Neural cell (in vitro differentiated cells): ENCODE data around the gene MEA1. TPM values are rescaled to one million over a fixed set of nuclear protein-coding genes. Genes with fewer than 3 reads are reported as not detected.

Experiments
- H2AFZ ChIP-seq: fragments of 200-600, 300-800 bp; sonication (generic), shearing (Covaris generic); 2 replicates; pipeline ENCODE4 v1.6.0; 2014; ENCODE audit warnings: low read depth, mild to moderate bottlenecking, antibody characterized with exemption, low read length, moderate library complexity
- H3F3A ChIP-seq: fragments of 200-600 bp; shearing (Covaris generic); 2 replicates; pipeline ENCODE4 v1.6.1; 2016; ENCODE audit warnings: mild to moderate bottlenecking, moderate library complexity, mixed read lengths, antibody characterized with exemption, low read length; ENCODE audit not compliant: insufficient read depth, poor library complexity, severe bottlenecking
- H3K27ac ChIP-seq: fragments of 200-600, 300-800 bp; sonication (generic), shearing (Covaris generic); 2 replicates; pipeline ENCODE4 v1.5.1; 2014; ENCODE audit warnings: mild to moderate bottlenecking, low read length, moderate library complexity
- H3K27me3 ChIP-seq: fragments of 300-800, 200-600 bp; sonication (generic), shearing (Covaris generic); 2 replicates; pipeline ENCODE4 v1.6.0; 2014; ENCODE audit warnings: mild to moderate bottlenecking, low read depth, low read length, moderate library complexity; ENCODE audit not compliant: insufficient read depth
- H3K36me3 ChIP-seq: fragments of 300-800, 200-600 bp; sonication (generic), shearing (Covaris generic); 2 replicates; pipeline ENCODE4 v1.5.1; 2014; ENCODE audit warnings: mild to moderate bottlenecking, antibody characterized with exemption, low read length, moderate library complexity; ENCODE audit not compliant: insufficient read depth
- H3K4me2 ChIP-seq: fragments of 300-800, 200-600 bp; sonication (generic), shearing (Covaris generic); 2 replicates; pipeline ENCODE4 v1.6.0; 2014; ENCODE audit warnings: mild to moderate bottlenecking, low read length
- H3K4me3 ChIP-seq: fragments of 300-800, 200-600 bp; sonication (generic), shearing (Covaris generic); 2 replicates; pipeline ENCODE4 v1.5.1; 2014; ENCODE audit warnings: mild to moderate bottlenecking, low read length, moderate library complexity
- H3K79me2 ChIP-seq: fragments of 200-600 bp; shearing (Covaris generic); replicated peaks from 2 replicates; pipeline ENCODE4 v1.6.0; 2014; ENCODE audit warnings: mild to moderate bottlenecking, low read length, moderate library complexity; ENCODE audit not compliant: insufficient read depth
- H3K9ac ChIP-seq: fragments of 300-800, 200-600 bp; sonication (generic), shearing (Covaris generic); 2 replicates; pipeline ENCODE4 v1.6.1; 2016; ENCODE audit warnings: mild to moderate bottlenecking, low read length, mixed read lengths
- H3K9me2 ChIP-seq: fragments of 200-600 bp; shearing (Covaris generic); 2 replicates; pipeline ENCODE4 v1.6.1; 2016; ENCODE audit warnings: mild to moderate bottlenecking, low read length, mixed read lengths; ENCODE audit not compliant: insufficient read depth
- H3K9me3 ChIP-seq: fragments of 200-600, 300-800 bp; sonication (generic), shearing (Covaris generic); 2 replicates; pipeline ENCODE4 v1.6.1; 2016; ENCODE audit warnings: mild to moderate bottlenecking, mixed run types, low read length, moderate library complexity, mixed read lengths
- H4K20me1 ChIP-seq: fragments of 200-600 bp; shearing (Covaris generic); 2 replicates; pipeline ENCODE4 v1.6.1; 2016; ENCODE audit warnings: mild to moderate bottlenecking, mixed run types; ENCODE audit not compliant: insufficient read depth
- EP300 ChIP-seq: fragments of 450-650 bp; conservative IDR thresholded peaks from 2 replicates; pipeline ENCODE4 v1.6.1; 2014; ENCODE audit warnings: antibody characterized with exemption, mild to moderate bottlenecking, moderate library complexity; ENCODE audit not compliant: poor library complexity, severe bottlenecking
- EZH2 ChIP-seq: fragments of 200-600, 300-800 bp; shearing (Covaris generic), sonication (generic); IDR thresholded peaks from 2 replicates; pipeline ENCODE4 v1.6.1; 2014; ENCODE audit warnings: antibody characterized with exemption, low read length, borderline replicate concordance, mild to moderate bottlenecking; ENCODE audit not compliant: insufficient read depth, poor library complexity, severe bottlenecking
- MXI1 ChIP-seq: fragments of 450-650 bp; conservative IDR thresholded peaks from 2 replicates; pipeline ENCODE4 v1.6.1; 2014; ENCODE audit warnings: antibody characterized with exemption, mild to moderate bottlenecking; ENCODE audit not compliant: poor library complexity, severe bottlenecking
- POLR2AphosphoS5 ChIP-seq: IDR thresholded peaks from 2 replicates; pipeline ENCODE4 v1.6.1; 2012
- RAD21 ChIP-seq: fragments of 450-650 bp; conservative IDR thresholded peaks from 2 replicates; pipeline ENCODE4 v1.6.1; 2014; ENCODE audit warnings: antibody characterized with exemption, mild to moderate bottlenecking, moderate library complexity
- SMC3 ChIP-seq: fragments of 450-650 bp; conservative IDR thresholded peaks from 2 replicates; pipeline ENCODE4 v1.6.1; 2014; ENCODE audit warnings: antibody characterized with exemption, mild to moderate bottlenecking, moderate library complexity; ENCODE audit not compliant: poor library complexity
- TAF1 ChIP-seq: IDR thresholded peaks from 2 replicates; pipeline ENCODE4 v1.6.1; 2012; ENCODE audit warnings: low read depth
- polyA plus RNA-seq: library from polyadenylated mRNA; depleted of rRNA; stranded (reverse); fragments of >200 nt; gene quantifications from 2 replicates; pipeline ENCODE4 v1.2.3, GENCODE V29; 2014
- TF ChIP-seq, protein P1 (sequence below): fragments of 450-650 bp; IDR thresholded peaks from 2 replicates; pipeline ENCODE4 v1.5.1; 2014; ENCODE audit warnings: antibody characterized with exemption, mild to moderate bottlenecking, moderate library complexity; ENCODE audit not compliant: poor library complexity, severe bottlenecking
- TF ChIP-seq, protein P2 (sequence below): IDR thresholded peaks from 2 replicates; pipeline ENCODE4 v1.6.1; 2012; ENCODE audit warnings: borderline replicate concordance

Gene MEA1
- polyA plus RNA-seq, 1 donor from 2014 or later: 119 TPM

DNA sequence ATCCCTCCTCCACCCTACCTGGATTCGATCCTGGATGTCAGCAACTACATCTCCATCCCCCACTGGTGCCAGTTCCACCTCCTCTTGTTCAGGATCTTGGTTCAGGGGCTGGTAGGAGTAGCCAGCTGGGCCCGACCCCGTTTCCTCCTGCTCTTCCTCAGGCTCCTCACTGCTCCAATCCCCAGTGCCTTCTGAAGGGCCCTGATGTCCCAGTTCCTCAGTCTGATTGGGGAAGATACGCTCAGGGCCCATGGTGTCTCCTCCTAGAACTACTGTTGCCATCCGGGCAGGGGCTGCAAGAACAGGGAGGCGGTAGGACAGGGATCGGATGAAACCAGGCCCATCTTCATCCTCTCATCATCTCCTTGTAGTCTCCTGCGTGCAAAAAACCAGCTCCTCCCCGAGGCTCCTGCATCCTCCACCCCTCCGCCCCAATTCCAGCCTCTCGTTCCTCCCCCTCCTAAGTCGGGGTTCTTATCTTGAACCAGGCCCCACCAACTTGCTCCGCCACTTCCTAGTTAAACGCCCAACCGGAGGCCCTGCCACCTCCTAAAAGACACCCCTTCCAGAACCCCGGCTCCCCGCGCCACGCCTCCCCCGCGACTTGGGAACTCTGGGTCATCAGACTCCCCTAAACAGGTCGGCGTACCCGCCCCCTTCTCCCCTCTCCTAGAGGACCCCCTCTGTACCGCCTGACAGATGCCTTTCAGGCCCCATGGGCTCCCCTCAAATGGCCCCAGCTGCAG is 476 bp downstream of the MEA1 start:
- TF ChIP-seq, protein P1, sequence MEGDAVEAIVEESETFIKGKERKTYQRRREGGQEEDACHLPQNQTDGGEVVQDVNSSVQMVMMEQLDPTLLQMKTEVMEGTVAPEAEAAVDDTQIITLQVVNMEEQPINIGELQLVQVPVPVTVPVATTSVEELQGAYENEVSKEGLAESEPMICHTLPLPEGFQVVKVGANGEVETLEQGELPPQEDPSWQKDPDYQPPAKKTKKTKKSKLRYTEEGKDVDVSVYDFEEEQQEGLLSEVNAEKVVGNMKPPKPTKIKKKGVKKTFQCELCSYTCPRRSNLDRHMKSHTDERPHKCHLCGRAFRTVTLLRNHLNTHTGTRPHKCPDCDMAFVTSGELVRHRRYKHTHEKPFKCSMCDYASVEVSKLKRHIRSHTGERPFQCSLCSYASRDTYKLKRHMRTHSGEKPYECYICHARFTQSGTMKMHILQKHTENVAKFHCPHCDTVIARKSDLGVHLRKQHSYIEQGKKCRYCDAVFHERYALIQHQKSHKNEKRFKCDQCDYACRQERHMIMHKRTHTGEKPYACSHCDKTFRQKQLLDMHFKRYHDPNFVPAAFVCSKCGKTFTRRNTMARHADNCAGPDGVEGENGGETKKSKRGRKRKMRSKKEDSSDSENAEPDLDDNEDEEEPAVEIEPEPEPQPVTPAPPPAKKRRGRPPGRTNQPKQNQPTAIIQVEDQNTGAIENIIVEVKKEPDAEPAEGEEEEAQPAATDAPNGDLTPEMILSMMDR: no peak
- no peak for TF ChIP-seq TAF1
- TF ChIP-seq, protein P2, sequence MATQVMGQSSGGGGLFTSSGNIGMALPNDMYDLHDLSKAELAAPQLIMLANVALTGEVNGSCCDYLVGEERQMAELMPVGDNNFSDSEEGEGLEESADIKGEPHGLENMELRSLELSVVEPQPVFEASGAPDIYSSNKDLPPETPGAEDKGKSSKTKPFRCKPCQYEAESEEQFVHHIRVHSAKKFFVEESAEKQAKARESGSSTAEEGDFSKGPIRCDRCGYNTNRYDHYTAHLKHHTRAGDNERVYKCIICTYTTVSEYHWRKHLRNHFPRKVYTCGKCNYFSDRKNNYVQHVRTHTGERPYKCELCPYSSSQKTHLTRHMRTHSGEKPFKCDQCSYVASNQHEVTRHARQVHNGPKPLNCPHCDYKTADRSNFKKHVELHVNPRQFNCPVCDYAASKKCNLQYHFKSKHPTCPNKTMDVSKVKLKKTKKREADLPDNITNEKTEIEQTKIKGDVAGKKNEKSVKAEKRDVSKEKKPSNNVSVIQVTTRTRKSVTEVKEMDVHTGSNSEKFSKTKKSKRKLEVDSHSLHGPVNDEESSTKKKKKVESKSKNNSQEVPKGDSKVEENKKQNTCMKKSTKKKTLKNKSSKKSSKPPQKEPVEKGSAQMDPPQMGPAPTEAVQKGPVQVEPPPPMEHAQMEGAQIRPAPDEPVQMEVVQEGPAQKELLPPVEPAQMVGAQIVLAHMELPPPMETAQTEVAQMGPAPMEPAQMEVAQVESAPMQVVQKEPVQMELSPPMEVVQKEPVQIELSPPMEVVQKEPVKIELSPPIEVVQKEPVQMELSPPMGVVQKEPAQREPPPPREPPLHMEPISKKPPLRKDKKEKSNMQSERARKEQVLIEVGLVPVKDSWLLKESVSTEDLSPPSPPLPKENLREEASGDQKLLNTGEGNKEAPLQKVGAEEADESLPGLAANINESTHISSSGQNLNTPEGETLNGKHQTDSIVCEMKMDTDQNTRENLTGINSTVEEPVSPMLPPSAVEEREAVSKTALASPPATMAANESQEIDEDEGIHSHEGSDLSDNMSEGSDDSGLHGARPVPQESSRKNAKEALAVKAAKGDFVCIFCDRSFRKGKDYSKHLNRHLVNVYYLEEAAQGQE: no peak
- TF ChIP-seq EZH2: no peak
- no peak for TF ChIP-seq POLR2AphosphoS5
- TF ChIP-seq EP300: no peak
- no peak for TF ChIP-seq SMC3
- TF ChIP-seq RAD21: no peak
- no peak for TF ChIP-seq MXI1
- peak overlapping the region; percentile 100 for H3K4me2 ChIP-seq
- H4K20me1 ChIP-seq: no peaks in the 10 kb centered on the region
- H3K79me2 ChIP-seq: peaks cover 33% of the 10 kb centered on the region
- no peaks in the 10 kb centered on the region for H3K36me3 ChIP-seq
- no peaks in the 10 kb centered on the region for H3K9me2 ChIP-seq
- H3K9me3 ChIP-seq: no peaks in the 10 kb centered on the region
- H3F3A ChIP-seq: no peaks in the 10 kb centered on the region
- peak overlapping the region; percentile 74 for H3K4me3 ChIP-seq
- peak overlapping the region; percentile 47 for H3K27ac ChIP-seq
- peak overlapping the region; percentile 73 for H2AFZ ChIP-seq
- H3K27me3 ChIP-seq: no peaks in the 10 kb centered on the region
- H3K9ac ChIP-seq: peak overlapping the region; percentile 79

- H3K27ac ChIP-seq: no peak overlapping the region
- H3K4me2 ChIP-seq: peak overlapping the region; percentile 100
- no peaks in the 10 kb centered on the region for H4K20me1 ChIP-seq
- H3K4me3 ChIP-seq: peak overlapping the region; percentile 74
- peaks cover 33% of the 10 kb centered on the region for H3K79me2 ChIP-seq
- H3K9ac ChIP-seq: peak overlapping the region; percentile 79
- no peaks in the 10 kb centered on the region for H3K36me3 ChIP-seq
- no peaks in the 10 kb centered on the region for H3F3A ChIP-seq
- H3K27me3 ChIP-seq: no peaks in the 10 kb centered on the region
- no peak for TF ChIP-seq RAD21
- TF ChIP-seq MXI1: no peak
- TF ChIP-seq POLR2AphosphoS5: no peak
- TF ChIP-seq TAF1: no peak
- H3K9me3 ChIP-seq: no peaks in the 10 kb centered on the region
- H2AFZ ChIP-seq: no peak overlapping the region
- H3K9me2 ChIP-seq: no peaks in the 10 kb centered on the region
These were observed 1.4 kb downstream of the MEA1 start for GRCh38 chr6:43012364-43012763.
